ENCODE results near the gene SP6.

DNA sequence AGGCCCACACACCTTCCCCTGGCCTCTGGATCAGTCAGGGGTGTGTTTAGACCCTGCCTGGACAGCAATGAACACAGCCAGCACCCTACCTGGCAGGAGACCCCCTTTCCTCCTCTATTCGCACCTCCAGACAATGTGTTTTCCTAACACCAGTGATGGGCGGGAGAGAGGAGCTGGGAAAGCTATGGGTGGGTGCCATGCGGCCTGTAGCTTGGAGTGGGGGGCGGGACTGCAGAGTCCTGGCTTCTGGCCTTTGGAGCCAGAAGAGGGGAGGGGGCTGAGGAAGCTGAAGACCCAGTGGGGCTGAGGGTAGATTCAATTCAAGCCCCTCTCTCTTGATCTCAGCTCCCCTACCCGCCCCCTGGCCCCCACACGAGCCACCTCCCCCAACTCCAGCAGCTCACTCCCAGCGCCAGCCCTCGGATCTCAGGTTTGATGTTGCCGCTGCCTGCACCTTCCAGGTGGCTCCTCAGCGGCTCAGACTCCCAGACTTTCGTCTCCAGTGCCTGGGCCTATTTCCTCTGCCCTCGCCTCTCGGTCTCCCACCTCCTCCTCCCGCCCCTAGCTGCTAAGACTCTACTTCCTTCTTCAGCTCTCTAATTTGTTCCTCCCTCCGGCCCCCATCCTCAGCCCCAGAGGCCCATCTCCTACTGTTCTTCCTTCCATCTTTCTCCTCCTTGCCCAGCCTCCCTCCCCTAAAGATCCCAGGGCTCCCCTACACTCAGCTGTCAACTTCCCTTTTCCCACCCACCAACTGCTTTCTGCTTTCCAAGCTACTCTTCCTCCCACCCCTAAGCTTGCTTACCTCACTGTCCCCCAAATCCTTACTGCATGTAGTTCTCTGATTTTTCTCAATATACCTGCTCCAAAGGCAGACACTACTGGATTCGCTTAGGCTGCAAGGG, 6.8 kb upstream of the SP6 start:
- no peak for TF ChIP-seq CTCF (IDR thresholded peaks at IDR 0.05)
- no peak for TF ChIP-seq ZFX (IDR thresholded peaks at IDR 0.05; ENCODE audit: borderline replicate concordance)
